22Rv1 (cell line): ENCODE results near the gene IDH2.

Experiments used
- ZFX ChIP-seq: fragments of 450-650 bp; IDR thresholded peaks from 2 replicates; pipeline ENCODE4 v1.6.1; 2017; ENCODE audit warnings: antibody characterized with exemption, borderline replicate concordance
- TF ChIP-seq, protein P1 (sequence below): fragments of 450-650 bp; IDR thresholded peaks from 2 replicates; pipeline ENCODE4 v1.5.1; 2017; ENCODE audit warnings: mild to moderate bottlenecking

GRCh38 chr15:90113166-90113565 is 10.9 kb upstream of the IDH2 start:
- TF ChIP-seq, protein P1, sequence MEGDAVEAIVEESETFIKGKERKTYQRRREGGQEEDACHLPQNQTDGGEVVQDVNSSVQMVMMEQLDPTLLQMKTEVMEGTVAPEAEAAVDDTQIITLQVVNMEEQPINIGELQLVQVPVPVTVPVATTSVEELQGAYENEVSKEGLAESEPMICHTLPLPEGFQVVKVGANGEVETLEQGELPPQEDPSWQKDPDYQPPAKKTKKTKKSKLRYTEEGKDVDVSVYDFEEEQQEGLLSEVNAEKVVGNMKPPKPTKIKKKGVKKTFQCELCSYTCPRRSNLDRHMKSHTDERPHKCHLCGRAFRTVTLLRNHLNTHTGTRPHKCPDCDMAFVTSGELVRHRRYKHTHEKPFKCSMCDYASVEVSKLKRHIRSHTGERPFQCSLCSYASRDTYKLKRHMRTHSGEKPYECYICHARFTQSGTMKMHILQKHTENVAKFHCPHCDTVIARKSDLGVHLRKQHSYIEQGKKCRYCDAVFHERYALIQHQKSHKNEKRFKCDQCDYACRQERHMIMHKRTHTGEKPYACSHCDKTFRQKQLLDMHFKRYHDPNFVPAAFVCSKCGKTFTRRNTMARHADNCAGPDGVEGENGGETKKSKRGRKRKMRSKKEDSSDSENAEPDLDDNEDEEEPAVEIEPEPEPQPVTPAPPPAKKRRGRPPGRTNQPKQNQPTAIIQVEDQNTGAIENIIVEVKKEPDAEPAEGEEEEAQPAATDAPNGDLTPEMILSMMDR = no peak
- TF ChIP-seq ZFX = no peak
